SIG-M5 treated with dmso at 0.1 percent for 504 hours (cell line): ENCODE data around the gene JMJD4.

Experiments used
- DNase-seq: peaks from one replicate; lab custom pipeline; 2025; ENCODE audit not compliant: unreplicated experiment; lab: John Stamatoyannopoulos, UW

The JMJD4 gene

GRCh38 chr1:227753999-227754711 is 19.1 kb upstream of the JMJD4 start:
- DNase-seq, result no peak

- no peak for DNase-seq
Measured at GRCh38 chr1:227749916-227750710, 15.0 kb upstream of the JMJD4 start.

DNA sequence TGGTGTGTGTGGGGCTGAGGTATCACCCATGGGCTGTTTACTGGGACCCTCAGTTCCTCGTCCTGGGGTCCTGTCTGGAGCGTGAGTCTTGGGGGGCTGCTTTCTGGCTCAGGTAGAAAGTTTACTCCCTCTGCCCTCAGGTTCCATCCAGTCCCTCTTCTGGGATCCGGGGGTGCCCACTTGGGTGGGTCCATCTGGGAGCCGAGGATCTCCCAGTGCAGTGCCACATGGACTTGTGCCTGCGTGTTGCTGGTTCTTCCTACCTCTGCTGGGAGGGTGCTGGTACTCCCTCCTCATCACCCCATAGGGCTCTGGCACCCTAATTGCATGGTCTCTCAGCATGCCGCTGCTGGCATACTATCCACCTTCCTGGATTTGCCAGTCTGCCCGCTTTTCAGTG is 14.1 kb upstream of the JMJD4 start:
- no peak for DNase-seq

GRCh38 chr1:227748496-227749182 is 13.5 kb upstream of the JMJD4 start:
- DNase-seq, result no peak

GRCh38 chr1:227747948-227748495 is 12.9 kb upstream of the JMJD4 start:
- no peak for DNase-seq

GRCh38 chr1:227747382-227747781 is 12.3 kb upstream of the JMJD4 start:
- no peak for DNase-seq

GRCh38 chr1:227746676-227747075 is 11.6 kb upstream of the JMJD4 start:
- no peak for DNase-seq

DNA sequence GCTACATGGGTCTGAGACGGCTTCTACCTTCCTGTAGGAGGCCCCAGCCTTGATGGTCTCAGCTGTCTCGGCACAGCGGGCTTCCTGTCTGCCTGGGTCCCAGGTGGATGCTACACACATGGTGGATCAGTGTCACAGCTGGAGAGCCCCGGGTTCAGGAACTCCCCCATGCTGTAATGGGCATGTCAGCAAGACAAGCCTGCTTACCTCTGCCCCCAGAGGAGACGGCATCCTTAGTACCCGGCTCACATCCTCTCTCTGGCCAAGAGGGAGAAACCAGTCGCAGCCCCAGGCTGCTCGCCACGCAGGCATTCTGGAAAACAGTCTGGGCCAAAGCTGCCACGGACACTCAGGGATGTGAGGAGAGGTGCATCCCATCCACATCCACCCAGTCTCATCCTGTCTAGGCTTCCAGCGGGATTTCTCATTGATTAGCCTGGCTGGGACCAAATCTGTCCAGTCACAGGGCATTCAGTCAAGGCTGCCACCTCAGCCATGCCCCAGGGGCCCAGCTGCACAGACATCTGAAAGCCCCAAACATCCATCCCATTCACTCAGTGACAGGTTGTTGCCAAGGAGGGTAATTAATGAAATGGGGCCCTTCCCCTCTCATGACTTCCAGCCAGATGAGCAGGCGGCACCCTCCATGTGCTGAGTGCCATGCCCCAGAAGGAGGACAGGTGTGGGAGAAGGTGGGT is 10.6 kb upstream of the JMJD4 start:
- no peak for DNase-seq

DNA sequence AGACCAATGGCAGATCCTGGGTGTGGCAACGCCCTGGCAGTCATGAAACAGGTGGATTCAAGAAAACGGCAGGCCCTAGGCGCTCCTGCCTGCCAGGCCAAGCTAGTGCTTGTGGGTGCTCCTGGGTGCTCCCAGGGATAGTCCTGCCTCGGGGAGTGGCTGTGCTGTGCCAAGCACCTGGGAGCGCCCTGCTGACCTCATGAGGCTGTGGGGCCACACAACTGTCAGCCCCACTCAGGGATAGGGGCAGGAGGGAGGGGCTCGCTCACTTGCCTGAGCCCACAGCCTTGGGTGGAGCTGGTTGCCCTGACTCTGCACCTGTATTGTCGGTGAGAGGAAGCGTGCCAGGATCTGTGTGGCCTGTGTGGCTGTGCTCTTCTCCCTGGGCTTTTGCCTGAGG is 9.6 kb upstream of the JMJD4 start:
- DNase-seq, result no peak

- no peak for DNase-seq
Measured at GRCh38 chr1:227742738-227743715, 7.9 kb upstream of the JMJD4 start.

GRCh38 chr1:227741166-227741870 is 6.2 kb upstream of the JMJD4 start:
- no peak for DNase-seq

- no peak for DNase-seq
Measured at GRCh38 chr1:227740401-227740960, 5.4 kb upstream of the JMJD4 start.

DNA sequence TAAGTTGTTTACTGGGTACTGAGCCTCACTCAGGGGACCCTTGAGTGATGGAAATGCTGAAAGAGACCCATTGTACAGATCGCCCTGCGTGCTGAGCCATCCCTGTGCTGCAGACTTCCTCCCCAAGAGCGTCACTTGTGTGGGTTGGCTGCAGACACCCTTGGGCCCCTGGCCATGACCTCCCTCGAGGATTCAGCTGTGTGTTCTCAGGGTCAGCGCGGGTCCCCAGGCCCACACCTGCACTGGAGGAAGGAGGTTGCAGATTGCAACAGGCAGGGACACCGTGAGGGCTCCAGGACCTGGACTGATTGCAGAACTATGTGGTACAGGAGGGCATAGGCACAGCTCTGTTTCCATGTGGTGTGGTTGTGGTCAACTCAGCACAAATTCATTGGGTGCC is 4.5 kb upstream of the JMJD4 start:
- DNase-seq, result no peak

DNA sequence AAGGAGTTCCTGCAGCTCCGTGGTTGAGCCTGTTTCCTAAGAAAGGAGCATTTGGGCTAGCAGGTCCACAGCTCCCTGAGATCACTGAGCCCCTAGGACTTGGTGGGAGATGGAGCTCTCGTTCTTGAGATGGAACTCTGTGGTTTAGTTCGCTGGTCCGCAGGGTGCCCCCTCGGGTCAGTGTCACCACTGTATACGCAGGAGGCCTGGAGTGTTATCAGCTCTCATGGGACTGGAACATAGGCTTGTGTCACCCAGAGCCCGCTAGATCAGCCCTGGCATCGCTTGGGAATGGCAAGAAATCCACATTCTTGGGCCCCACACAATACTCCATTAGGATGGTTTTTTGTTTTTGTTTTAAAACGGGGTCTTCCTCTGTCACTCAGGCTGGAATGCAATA is 3.7 kb upstream of the JMJD4 start:
- DNase-seq, result no peak

DNA sequence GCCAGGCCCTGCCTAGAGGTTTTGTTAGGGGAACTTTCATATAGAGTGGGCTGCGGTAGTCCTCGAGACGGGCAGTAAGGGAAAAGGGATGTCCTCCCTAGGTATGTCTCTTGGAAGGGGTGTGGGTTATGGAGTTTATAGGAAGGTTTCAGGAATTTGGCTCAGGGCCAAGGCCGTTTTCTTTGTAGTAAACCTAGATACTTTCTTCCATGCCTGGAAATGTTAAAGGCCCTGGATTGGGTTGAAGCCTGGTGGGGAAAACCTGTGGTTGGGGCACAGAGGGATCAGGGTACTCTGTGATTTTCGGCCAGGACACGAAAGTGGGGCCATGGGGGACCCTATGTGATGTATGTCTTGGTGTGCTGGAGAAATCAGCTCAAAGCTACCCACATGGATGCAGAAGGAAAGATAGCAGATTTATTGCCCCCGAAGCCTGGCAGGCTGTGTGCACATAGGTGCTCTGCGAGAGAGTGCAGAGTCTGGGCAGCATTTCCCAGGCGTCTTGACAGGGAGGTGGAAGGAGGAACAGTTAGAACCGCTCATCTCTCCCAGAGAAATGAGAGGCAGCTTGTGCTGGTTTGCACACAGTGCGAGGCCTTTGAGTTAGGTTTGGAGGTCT is 1.8 kb upstream of the JMJD4 start:
- no peak for DNase-seq

DNA sequence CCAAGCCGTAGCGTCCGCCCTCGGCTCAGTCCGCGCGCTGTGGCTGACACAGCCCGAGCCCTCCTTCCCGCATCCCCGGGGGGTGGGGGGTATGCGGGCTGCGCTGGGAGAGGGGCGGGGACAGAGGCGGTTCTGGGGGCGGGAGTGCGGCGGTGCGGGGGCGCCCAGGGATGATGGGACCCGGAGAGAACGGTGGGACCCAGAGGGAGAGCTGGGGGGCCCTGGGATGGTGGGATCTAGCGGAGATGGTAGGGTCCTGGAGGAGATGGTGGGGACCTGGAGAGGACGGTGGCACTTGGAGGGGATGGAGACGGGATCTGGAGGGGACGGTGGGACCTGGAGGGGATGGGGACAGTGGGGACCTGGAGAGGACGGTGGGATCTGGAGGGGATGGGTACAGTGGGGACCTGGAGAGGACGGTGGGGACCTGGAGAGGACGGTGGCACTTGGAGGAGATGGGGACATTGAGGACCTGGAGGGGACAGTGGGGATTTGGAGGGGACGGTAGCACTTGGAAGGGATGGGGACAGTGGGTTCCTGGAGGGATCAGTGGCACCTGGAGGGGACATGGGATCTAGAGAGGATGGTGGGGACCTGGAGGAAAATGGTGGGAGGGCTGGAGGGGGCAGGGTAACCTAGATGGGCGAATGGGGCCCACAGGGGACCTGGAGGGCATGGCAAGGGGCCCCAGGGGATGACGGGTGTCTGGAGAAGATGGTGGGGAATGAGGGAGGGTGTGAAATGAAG is 610 bp upstream of the JMJD4 start:
- DNase-seq, result no peak

DNA sequence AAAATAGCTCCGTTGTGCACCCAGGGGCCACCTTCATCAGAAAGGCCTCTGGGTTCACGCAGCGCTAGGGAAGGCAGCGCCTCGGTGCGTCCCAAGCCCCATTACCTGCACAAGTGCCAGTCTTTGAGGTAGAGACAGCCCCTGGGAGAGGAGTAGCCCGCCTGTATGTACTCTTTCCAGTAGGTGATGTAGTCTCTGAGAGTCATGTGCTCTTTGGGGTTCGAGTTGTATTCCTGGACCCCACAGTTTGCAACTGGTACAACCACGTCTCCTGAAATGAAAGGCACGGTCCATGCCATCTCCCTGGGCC is 601 bp downstream of the JMJD4 start:
- no peak for DNase-seq
